Measurements from ENCODE around the gene SLC9C2. TPM values are rescaled to one million over a fixed set of nuclear protein-coding genes. Genes with fewer than 3 reads are reported as not detected.
"Not testable (repeated sequence)": the region's sequence is repeated elsewhere in the genome, so short reads cannot be mapped to it uniquely, and the experiment has no call there.

Gene SLC9C2
- total RNA-seq, 1 experiment from 2014 or later: not detected

DNA sequence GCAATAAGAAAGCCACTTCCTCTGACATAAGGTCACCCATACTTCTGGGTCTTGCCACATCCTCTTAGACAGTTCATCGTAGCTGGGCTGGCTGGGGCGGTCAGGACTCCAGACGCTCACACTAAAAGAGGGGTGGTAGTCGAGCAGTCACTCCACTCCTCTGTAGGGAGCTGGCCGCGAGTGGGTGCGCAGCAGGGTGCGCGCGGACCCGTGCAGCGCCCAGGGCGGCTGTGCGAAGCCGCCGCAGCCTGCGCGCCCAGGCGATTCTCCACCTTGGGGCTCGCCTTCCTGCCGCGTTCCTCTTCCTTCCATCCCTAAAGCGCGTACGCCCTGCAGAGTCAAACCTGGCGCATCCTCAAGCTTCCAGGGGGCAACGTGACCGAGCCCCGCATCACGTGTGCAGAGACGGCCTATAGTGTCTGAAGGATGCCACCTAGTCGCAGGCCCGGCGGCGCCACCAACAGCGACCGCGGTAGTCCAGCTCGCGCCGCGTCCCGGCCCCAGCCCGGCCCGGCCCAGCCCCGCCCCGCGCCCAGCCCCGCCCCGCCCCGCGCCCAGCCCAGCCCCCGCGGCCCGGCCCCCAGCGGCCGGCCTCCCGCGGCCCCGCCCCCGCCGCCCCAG is 126.1 kb downstream of the SLC9C2 start:
- ChIA-PET CTCF (no interaction called here), POLR2A (ENCODE audit: unreplicated experiment) (interaction anchor here (0.5 to 0.6 kb wide), 4 partner anchors 36 to 735 kb away, joined by 3 to 13 read pairs (median 5); no protein-coding TSS in a partner anchor)
- peak; percentile 87 to 90 for DNase-seq
- H3K36me3 ChIP-seq (ENCODE audit: low read depth): peaks cover 26% of the 10 kb centered on the region
- H3K9me3 ChIP-seq (ENCODE audit: insufficient read depth, low read depth): no peaks in the 10 kb centered on the region
- H3K79me2 ChIP-seq (ENCODE audit: low read depth): peaks cover 63% of the 10 kb centered on the region
- peak overlapping the region; percentile 97 for H2AFZ ChIP-seq
- peaks cover 45% of the 10 kb centered on the region for H3F3A ChIP-seq (ENCODE audit: insufficient read depth, low read depth)
- no peaks in the 10 kb centered on the region for H3K9me2 ChIP-seq (ENCODE audit: insufficient read depth)
- peak overlapping the region; percentile 74 for H3K27ac ChIP-seq
- H3K4me2 ChIP-seq: peak overlapping the region; percentile 81
- H3K27me3 ChIP-seq (ENCODE audit: insufficient read depth, low read depth): no peaks in the 10 kb centered on the region
- H3K4me1 ChIP-seq (replicated peaks; ENCODE audit: insufficient read depth): peaks cover 50% of the 10 kb centered on the region
- peaks cover 9% of the 10 kb centered on the region for H4K20me1 ChIP-seq (ENCODE audit: insufficient read depth)
- TF ChIP-seq EZH2 (IDR thresholded peaks at IDR 0.05; ENCODE audit: low read depth): no peak
- TF ChIP-seq, protein P1, sequence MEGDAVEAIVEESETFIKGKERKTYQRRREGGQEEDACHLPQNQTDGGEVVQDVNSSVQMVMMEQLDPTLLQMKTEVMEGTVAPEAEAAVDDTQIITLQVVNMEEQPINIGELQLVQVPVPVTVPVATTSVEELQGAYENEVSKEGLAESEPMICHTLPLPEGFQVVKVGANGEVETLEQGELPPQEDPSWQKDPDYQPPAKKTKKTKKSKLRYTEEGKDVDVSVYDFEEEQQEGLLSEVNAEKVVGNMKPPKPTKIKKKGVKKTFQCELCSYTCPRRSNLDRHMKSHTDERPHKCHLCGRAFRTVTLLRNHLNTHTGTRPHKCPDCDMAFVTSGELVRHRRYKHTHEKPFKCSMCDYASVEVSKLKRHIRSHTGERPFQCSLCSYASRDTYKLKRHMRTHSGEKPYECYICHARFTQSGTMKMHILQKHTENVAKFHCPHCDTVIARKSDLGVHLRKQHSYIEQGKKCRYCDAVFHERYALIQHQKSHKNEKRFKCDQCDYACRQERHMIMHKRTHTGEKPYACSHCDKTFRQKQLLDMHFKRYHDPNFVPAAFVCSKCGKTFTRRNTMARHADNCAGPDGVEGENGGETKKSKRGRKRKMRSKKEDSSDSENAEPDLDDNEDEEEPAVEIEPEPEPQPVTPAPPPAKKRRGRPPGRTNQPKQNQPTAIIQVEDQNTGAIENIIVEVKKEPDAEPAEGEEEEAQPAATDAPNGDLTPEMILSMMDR (conservative IDR thresholded peaks at IDR 0.05): 0 out of 2 replicates have a peak, but pooled peaks have one; percentile 21
- intact Hi-C loops (cut with micrococcal nuclease; ENCODE audit: unreplicated experiment): loop anchor here (2.0 to 5.0 kb wide), 3 partner anchors 392 to 730 kb away; partner anchors contain the start of genes RABGAP1L and ZBTB37
- H3K4me3 ChIP-seq: peak overlapping the region; percentile 99
- BruUV-seq (replicated peaks): TSS peak; percentile 62

DNA sequence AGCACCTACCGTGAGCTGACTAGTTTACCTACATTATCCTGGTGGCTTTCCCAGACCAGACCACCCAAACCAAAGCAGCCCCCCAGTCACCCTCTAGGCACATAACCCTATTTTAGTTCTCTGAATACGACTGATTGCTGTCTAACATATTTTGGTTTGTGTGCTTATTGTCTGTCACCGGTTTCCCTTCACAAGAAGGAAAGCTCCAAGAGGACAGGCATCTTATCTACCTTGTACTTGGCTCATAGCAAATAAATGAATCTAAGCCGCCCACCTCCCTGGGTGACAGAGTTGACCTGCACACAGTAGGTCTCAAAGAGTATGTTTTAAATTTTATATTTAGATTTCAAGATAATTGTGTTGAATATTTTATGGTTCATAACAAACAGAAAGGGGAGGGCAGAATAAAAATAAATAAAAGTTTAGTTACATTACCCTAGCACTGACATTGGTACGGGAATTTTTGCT is 126.6 kb downstream of the SLC9C2 start:
- Histone ChIP-seq H3K4me2 (peak overlapping the region; percentile 81), H3K27me3 (ENCODE audit: insufficient read depth, low read depth) (no peaks in the 10 kb centered on the region), H2AFZ (peak overlapping the region; percentile 97), H3K9me2 (ENCODE audit: insufficient read depth) (no peaks in the 10 kb centered on the region), H3K27ac (peak overlapping the region; percentile 74), H3K36me3 (ENCODE audit: low read depth) (peaks cover 21% of the 10 kb centered on the region), H3K79me2 (ENCODE audit: low read depth) (peaks cover 58% of the 10 kb centered on the region), H3K9me3 (ENCODE audit: insufficient read depth, low read depth) (0 out of 2 replicates have a peak, but pooled peaks cover 4% of the 10 kb centered on the region), H3K4me1 (replicated peaks; ENCODE audit: insufficient read depth) (peaks cover 50% of the 10 kb centered on the region), H4K20me1 (ENCODE audit: insufficient read depth) (peaks cover 9% of the 10 kb centered on the region), H3F3A (ENCODE audit: insufficient read depth, low read depth) (peaks cover 41% of the 10 kb centered on the region), H3K4me3 (peak overlapping the region; percentile 99)
- BruUV-seq (replicated peaks): no TSS peak
- no peak for DNase-seq
- POLR2A ChIA-PET (ENCODE audit: unreplicated experiment): interaction anchor here (0.5 to 0.6 kb wide), 4 partner anchors 31 to 549 kb away, joined by 3 to 6 read pairs (median 4); partner anchors contain the start of gene ZBTB37
- CTCF ChIA-PET: no interaction called here
- intact Hi-C loops (cut with micrococcal nuclease; ENCODE audit: unreplicated experiment): loop anchor here (2.0 to 5.0 kb wide), 3 partner anchors 393 to 729 kb away; partner anchors contain the start of genes RABGAP1L and ZBTB37
- no peak for TF ChIP-seq EZH2 (IDR thresholded peaks at IDR 0.05; ENCODE audit: low read depth)
- TF ChIP-seq, protein P1 (conservative IDR thresholded peaks at IDR 0.05): no peak

DNA sequence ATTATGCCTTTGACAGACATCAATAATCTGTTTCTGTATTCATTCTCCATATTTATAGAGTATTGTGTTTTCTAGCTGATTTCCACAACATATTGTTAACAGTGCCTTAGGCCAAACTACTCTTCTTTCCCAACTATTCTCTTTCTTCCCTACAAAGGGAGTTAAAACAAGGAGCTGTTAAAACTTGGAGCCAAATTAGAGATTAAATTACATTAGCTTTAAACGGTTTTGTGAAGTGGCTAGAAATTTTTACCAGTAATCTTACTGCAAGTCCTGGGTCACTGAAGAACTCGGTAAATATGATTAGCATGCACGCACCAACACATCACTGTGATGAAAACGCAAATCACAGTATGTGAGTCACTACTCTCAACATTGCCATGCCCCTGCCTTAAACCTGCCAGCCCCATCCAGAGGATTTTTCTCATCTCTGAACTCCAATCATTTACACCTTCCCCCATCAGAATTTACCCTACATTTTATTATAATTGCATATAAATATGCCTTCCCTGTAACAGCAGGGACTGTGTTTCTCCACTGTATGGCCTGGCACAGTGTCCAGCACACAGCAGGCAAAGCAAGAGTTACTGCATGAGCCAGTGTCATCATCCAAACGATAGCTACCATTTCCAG is 127.2 kb downstream of the SLC9C2 start:
- TF ChIP-seq, protein P1 (conservative IDR thresholded peaks at IDR 0.05): no peak
- TF ChIP-seq EZH2 (IDR thresholded peaks at IDR 0.05; ENCODE audit: low read depth): no peak
- DNase-seq: peak in 1 of 2 experiments; percentile 57
- intact Hi-C loops (cut with micrococcal nuclease; ENCODE audit: unreplicated experiment): loop anchor here (2.0 to 5.0 kb wide), 3 partner anchors 393 to 729 kb away; partner anchors contain the start of genes RABGAP1L and ZBTB37
- H3K27ac ChIP-seq: peak overlapping the region; percentile 74
- POLR2A ChIA-PET (ENCODE audit: unreplicated experiment): interaction anchor here (0.6 kb wide), 2 partner anchors 31 to 393 kb away, joined by 3 to 6 read pairs; partner anchors contain the start of gene ZBTB37
- peaks cover 15% of the 10 kb centered on the region for H3K36me3 ChIP-seq (ENCODE audit: low read depth)
- peak overlapping the region; percentile 99 for H3K4me3 ChIP-seq
- no TSS peak for BruUV-seq (replicated peaks)
- H2AFZ ChIP-seq: peak overlapping the region; percentile 97; the same call in 1 of the 2 replicates
- H3K79me2 ChIP-seq (ENCODE audit: low read depth): peaks cover 52% of the 10 kb centered on the region
- H3K4me2 ChIP-seq: peak overlapping the region; percentile 81
- H4K20me1 ChIP-seq (ENCODE audit: insufficient read depth): peaks cover 9% of the 10 kb centered on the region
- H3K9me3 ChIP-seq (ENCODE audit: insufficient read depth, low read depth): peaks cover 4% of the 10 kb centered on the region; the same call in 1 of the 2 replicates
- no peaks in the 10 kb centered on the region for H3K9me2 ChIP-seq (ENCODE audit: insufficient read depth)
- CTCF ChIA-PET: interaction anchor here (0.5 kb wide), 1 partner anchor 359 kb away, joined by 12 read pairs; no protein-coding TSS in a partner anchor
- H3K27me3 ChIP-seq (ENCODE audit: insufficient read depth, low read depth): no peaks in the 10 kb centered on the region
- peaks cover 50% of the 10 kb centered on the region for H3K4me1 ChIP-seq (replicated peaks; ENCODE audit: insufficient read depth)
- peaks cover 39% of the 10 kb centered on the region for H3F3A ChIP-seq (ENCODE audit: insufficient read depth, low read depth)

DNA sequence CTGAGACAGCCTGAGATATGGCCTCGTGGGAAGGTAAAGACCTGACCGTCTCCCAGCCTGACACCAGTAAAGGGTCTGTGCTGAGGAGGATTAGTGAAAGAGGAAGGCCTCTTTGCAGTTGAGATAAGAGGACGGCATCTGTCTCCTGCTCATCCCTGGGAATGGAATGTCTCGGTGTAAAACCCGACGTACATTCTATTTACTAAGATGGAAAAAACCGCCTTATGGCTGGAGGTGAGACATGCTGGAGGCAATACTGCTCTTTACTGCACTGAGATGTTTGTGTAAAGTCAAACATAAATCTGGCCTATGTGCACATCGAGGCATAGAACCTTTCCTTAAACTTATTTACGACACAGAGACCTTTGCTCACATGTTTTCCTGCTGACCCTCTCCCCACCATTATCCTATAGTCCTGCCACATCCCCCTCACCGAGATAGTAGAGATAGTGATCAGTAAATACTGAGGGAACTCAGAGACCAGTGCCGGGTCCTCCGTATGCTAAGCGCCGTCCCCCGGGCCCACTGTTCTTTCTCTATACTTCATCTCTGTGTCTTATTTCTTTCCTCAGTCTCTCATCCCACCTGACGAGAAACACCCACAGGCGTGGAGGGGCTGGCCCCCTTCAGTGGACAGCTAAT is 128.0 kb downstream of the SLC9C2 start:
- H3K4me3 ChIP-seq: peak overlapping the region; percentile 99; the same call in 1 of the 2 replicates

More for the DNA sequence above, 128.0 kb downstream of the SLC9C2 start:
- H3K27me3 ChIP-seq (ENCODE audit: insufficient read depth, low read depth); H3K9me3 ChIP-seq (ENCODE audit: insufficient read depth, low read depth); H3K9me2 ChIP-seq (ENCODE audit: insufficient read depth); BruUV-seq (replicated peaks); H4K20me1 ChIP-seq (ENCODE audit: insufficient read depth); DNase-seq; H3K36me3 ChIP-seq (ENCODE audit: low read depth); POLR2A ChIA-PET (ENCODE audit: unreplicated experiment); H2AFZ ChIP-seq: not testable (repeated sequence)
- Histone ChIP-seq H3K27ac (0 out of 2 replicates have a peak overlapping the region, but pooled peaks have one; percentile 74), H3F3A (ENCODE audit: insufficient read depth, low read depth) (peaks cover 38% of the 10 kb centered on the region), H3K4me2 (peak overlapping the region; percentile 81), H3K4me1 (replicated peaks; ENCODE audit: insufficient read depth) (peaks cover 45% of the 10 kb centered on the region), H3K79me2 (ENCODE audit: low read depth) (peaks cover 44% of the 10 kb centered on the region)
- CTCF ChIA-PET: interaction anchor here (0.5 kb wide), 1 partner anchor 359 kb away, joined by 12 read pairs; no protein-coding TSS in a partner anchor
- intact Hi-C loops (cut with micrococcal nuclease; ENCODE audit: unreplicated experiment): loop anchor here (5.0 kb wide), 1 partner anchor 682 kb away; the partner anchor contains the start of gene RABGAP1L
